VCaP (cell line): ENCODE results near the gene TLX2.
A peak's percentile ranks its signal among the peaks of the same experiment; 100 is the strongest.

ENCODE experiments used
- H3K27ac ChIP-seq: fragments of 450-650 bp; 2 replicates; pipeline ENCODE4 v1.5.1; 2017
- CTCF ChIP-seq: fragments of 450-650 bp; conservative IDR thresholded peaks from 2 replicates; pipeline ENCODE4 v1.5.1; 2017; ENCODE audit warnings: mild to moderate bottlenecking, moderate library complexity

TLX2 gene

GRCh38 chr2:74528600-74529356 lies 14.5 kb downstream of the TLX2 start:
- H3K27ac ChIP-seq, result peak overlapping the region; percentile 88

DNA sequence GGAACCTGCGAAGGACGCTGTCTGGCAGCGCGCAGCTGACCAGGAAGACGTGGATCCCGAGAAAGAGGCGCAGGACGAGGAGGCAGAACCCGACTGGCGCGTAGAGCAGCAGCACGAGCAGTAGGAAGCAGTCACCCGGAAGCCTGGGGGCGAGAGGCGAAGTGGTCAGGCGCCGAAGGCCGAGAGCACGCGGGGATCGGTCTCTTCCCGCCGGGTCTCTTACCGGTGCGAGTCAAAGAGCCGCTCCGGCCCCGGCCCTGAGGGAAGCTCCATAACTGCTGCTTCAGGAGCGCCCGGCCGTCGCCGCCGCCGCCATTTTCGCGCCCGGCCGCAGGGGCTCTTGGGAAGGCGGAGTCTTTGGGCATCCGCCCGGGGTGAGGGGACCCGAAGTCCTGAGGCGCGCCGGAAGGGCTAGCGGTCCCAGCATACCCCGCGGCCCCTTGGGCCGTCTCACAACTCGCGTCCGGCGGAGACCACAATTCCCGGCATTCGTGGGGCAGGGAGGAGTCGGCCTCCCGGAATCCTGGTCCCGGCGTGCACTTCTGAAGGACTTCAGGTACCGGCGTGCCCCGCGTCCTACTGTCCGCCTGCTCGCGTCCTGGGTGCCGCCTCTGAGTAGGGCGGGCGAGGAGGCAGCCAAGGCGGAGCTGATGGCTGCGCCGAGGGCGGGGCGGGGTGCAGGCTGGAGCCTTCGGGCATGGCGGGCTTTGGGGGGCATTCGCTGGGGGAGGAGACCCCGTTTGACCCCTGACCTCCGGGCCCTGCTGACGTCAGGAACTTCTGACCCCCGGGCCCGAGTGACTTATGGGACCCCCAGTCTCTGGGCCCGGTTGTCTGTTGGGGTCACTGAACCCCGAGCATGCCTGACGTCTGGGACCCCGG lies 15.3 kb downstream of the TLX2 start, which contains the start of the genes AUP1 and HTRA2:
Gene AUP1, minus strand, starts transcription at position 350 of the 882 bp plus-strand sequence. Its CDS starts 77 bp downstream, at position 273.
Gene HTRA2, plus strand, starts transcription at position 577 of the 882 bp plus-strand sequence. Its CDS starts 74 bp downstream, at position 651.
- TF ChIP-seq CTCF, result no peak

More at GRCh38 chr2:74528600-74529356, 14.5 kb downstream of the TLX2 start:
- no peak for TF ChIP-seq CTCF

GRCh38 chr2:74530239-74531187 lies 16.3 kb downstream of the TLX2 start:
- TF ChIP-seq CTCF, result no peak
- H3K27ac ChIP-seq, result peak overlapping the region; percentile 88

More for the DNA sequence above, 15.3 kb downstream of the TLX2 start, which contains the start of the genes AUP1 and HTRA2:
- peak within 1 kb of the TSS; percentile 88 for H3K27ac ChIP-seq

GRCh38 chr2:74531666-74532065 lies 17.4 kb downstream of the TLX2 start:
- no peak for TF ChIP-seq CTCF
- H3K27ac ChIP-seq, result no peak overlapping the region

DNA sequence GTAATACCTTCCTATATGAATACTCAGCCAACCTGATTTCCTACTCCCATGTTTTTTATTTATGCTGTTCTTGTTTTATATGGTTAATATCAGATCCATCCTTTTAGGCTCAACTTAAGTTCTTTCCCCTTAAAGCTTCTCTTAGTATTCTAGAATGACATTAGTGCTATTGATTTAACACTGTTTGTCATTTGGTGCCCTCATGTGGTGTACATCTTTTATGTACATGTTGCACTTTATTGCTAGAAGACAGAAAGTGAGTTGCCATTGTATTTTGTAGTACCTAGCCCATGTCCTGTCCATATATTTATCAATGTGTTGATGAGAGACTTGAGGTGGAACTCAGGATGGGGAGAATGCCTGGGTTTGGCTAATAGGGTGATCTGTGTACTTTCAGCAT lies 18.0 kb downstream of the TLX2 start:
- TF ChIP-seq CTCF, result peak; percentile 57
- H3K27ac ChIP-seq, result no peak overlapping the region

DNA sequence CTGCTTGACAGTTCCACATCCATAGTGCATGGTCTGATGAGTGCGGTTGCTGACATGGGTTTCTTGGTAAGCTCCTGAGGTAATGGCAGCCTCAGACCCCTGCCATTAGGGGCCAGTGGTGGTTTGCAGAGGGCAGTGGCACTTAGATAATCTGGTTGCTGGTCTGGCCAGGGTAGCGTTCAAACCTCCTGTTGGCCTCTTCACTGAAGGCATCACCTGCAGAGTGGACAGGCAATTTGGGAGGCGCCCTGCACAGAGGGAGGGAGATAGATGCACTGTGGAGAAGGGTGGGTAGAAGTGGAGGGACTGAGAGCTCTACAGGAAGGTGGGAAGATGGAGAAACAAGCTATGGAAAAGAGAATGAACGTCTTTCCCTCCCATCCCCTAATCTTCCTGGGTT lies 19.2 kb downstream of the TLX2 start:
- no peak overlapping the region for H3K27ac ChIP-seq
- no peak for TF ChIP-seq CTCF
